GM12874 (cell line): ENCODE data around the gene TXNL4B.

ENCODE experiments used
- CTCF ChIP-seq: IDR thresholded peaks from 2 replicates; pipeline ENCODE4 v1.5.1; 2011; ENCODE audit warnings: low read depth, mild to moderate bottlenecking, control low read depth, low read length, moderate library complexity; ENCODE audit not compliant: insufficient read depth

The TXNL4B gene

GRCh38 chr16:72093448-72094265 lies at the start of gene TXNL4B, which contains the start of gene DHX38:
TXNL4B (minus strand) TSS chr16:72093620; CDS start chr16:72090749, 2,871 bp downstream.
DHX38 (plus strand) TSS chr16:72093847; CDS start chr16:72096158, 2,311 bp downstream.
- no peak for TF ChIP-seq CTCF

- TF ChIP-seq CTCF = no peak
Observed at GRCh38 chr16:72142476-72142875, 49.1 kb upstream of the TXNL4B start.

GRCh38 chr16:72139908-72140307 lies 46.5 kb upstream of the TXNL4B start:
- no peak for TF ChIP-seq CTCF

- TF ChIP-seq CTCF = no peak
Observed at GRCh38 chr16:72138064-72138572, 44.7 kb upstream of the TXNL4B start.

GRCh38 chr16:72137380-72138063 lies 44.1 kb upstream of the TXNL4B start:
- no peak for TF ChIP-seq CTCF

- TF ChIP-seq CTCF = no peak
Observed at GRCh38 chr16:72134507-72134906, 41.1 kb upstream of the TXNL4B start.

GRCh38 chr16:72132726-72133125 lies 39.3 kb upstream of the TXNL4B start:
- no peak for TF ChIP-seq CTCF
